ENCODE results near the gene ZNF639.
"Not testable (repeated sequence)": the region's sequence is repeated elsewhere in the genome, so short reads cannot be mapped to it uniquely, and the experiment has no call there.

The ZNF639 gene

GRCh38 chr3:179322286-179323196 is at the start of gene ZNF639:
TSS of gene ZNF639 (plus strand) at chr3:179323031. CDS start at chr3:179328294, 5,263 bp downstream.
- DNase-seq (ENCODE audit: low spot score) = peak; percentile 96

- not testable (repeated sequence) for DNase-seq (ENCODE audit: low spot score)
Measured at GRCh38 chr3:179274434-179274833, 48.4 kb upstream of the ZNF639 start.

GRCh38 chr3:179276001-179276400 is 46.8 kb upstream of the ZNF639 start:
- no peak for DNase-seq (ENCODE audit: low spot score)

GRCh38 chr3:179276743-179277142 is 46.1 kb upstream of the ZNF639 start:
- no peak for DNase-seq (ENCODE audit: low spot score)

GRCh38 chr3:179278151-179278550 is 44.7 kb upstream of the ZNF639 start:
- no peak for DNase-seq (ENCODE audit: low spot score)

- DNase-seq (ENCODE audit: low spot score) = no peak
Measured at GRCh38 chr3:179278932-179279693, 43.7 kb upstream of the ZNF639 start.

GRCh38 chr3:179279837-179280236 is 43.0 kb upstream of the ZNF639 start:
- no peak for DNase-seq (ENCODE audit: low spot score)

GRCh38 chr3:179281825-179282224 is 41.0 kb upstream of the ZNF639 start:
- no peak for DNase-seq (ENCODE audit: low spot score)

- no peak for DNase-seq (ENCODE audit: low spot score)
Measured at GRCh38 chr3:179286331-179286730, 36.5 kb upstream of the ZNF639 start.

- DNase-seq (ENCODE audit: low spot score) = no peak
Measured at GRCh38 chr3:179288845-179289244, 34.0 kb upstream of the ZNF639 start.

- no peak for DNase-seq (ENCODE audit: low spot score)
Measured at GRCh38 chr3:179289295-179289694, 33.5 kb upstream of the ZNF639 start.

- DNase-seq (ENCODE audit: low spot score) = no peak
Measured at GRCh38 chr3:179292450-179292849, 30.4 kb upstream of the ZNF639 start.

- DNase-seq (ENCODE audit: low spot score) = no peak
Measured at GRCh38 chr3:179297971-179298725, 24.7 kb upstream of the ZNF639 start.

- DNase-seq (ENCODE audit: low spot score) = no peak
Measured at GRCh38 chr3:179299316-179299715, 23.5 kb upstream of the ZNF639 start.

GRCh38 chr3:179299999-179300613 is 22.7 kb upstream of the ZNF639 start:
- DNase-seq (ENCODE audit: low spot score) = no peak

GRCh38 chr3:179301645-179302044 is 21.2 kb upstream of the ZNF639 start:
- no peak for DNase-seq (ENCODE audit: low spot score)

- no peak for DNase-seq (ENCODE audit: low spot score)
Measured at GRCh38 chr3:179302111-179302510, 20.7 kb upstream of the ZNF639 start.

- no peak for DNase-seq (ENCODE audit: low spot score)
Measured at GRCh38 chr3:179304605-179305004, 18.2 kb upstream of the ZNF639 start.

GRCh38 chr3:179307362-179307761 is 15.5 kb upstream of the ZNF639 start:
- not testable (repeated sequence) for DNase-seq (ENCODE audit: low spot score)

- no peak for DNase-seq (ENCODE audit: low spot score)
Measured at GRCh38 chr3:179308001-179308400, 14.8 kb upstream of the ZNF639 start.

GRCh38 chr3:179309225-179310078 is 13.4 kb upstream of the ZNF639 start:
- no peak for DNase-seq (ENCODE audit: low spot score)
